Lower leg skin (tissue), 4 donors: ENCODE results near the gene RAPGEF4. TPM values are rescaled to one million over a fixed set of nuclear protein-coding genes. Genes with fewer than 3 reads are reported as not detected.

Experiments
- DNase-seq, 2 donors: peaks; one replicate each; pipeline ENCODE4 v3.0.0-alpha.2; 2019; ENCODE audit warnings: low spot score in 2 of 2
- H3K4me3 ChIP-seq: fragments of 200-600 bp; sonication (generic); 2 replicates; pipeline ENCODE4 v1.5.1; 2017; ENCODE audit warnings: mild to moderate bottlenecking, low read depth; ENCODE audit not compliant: poor library complexity, severe bottlenecking
- CTCF ChIP-seq, 3 donors: fragments of 450-650 bp; IDR thresholded peaks; one replicate each; pipeline ENCODE4 v1.5.1; 2016; ENCODE audit warnings: antibody characterized with exemption in 3 of 3, mild to moderate bottlenecking in 3 of 3, moderate library complexity in 2 of 3
- POLR2A ChIP-seq, 2 donors: fragments of 450-650 bp; IDR thresholded peaks; one replicate each; pipeline ENCODE4 v1.6.1; 2016 to 2017; ENCODE audit warnings: antibody characterized with exemption in 2 of 2, mild to moderate bottlenecking in 1 of 2, moderate library complexity in 1 of 2
- WGBS, 2 donors: methylation state at CpG; one replicate each; pipeline ENCODE4 v1.1.5; 2018; 5-methylcytosine and 5-hydroxymethylcytosine counted together
- intact Hi-C: fragments of 100-400 bp; cut with DNase I; formaldehyde crosslinking; loops from one replicate; pipeline ENCODE4 v1.15.0; 2023; ENCODE audit warnings: low total_unique reads
- total RNA-seq, 4 donors: library from RNA; depleted of rRNA; stranded (reverse); fragments of >200 nt; gene quantifications; one replicate each; pipeline ENCODE4 v1.1.0, GENCODE V29; 2016

Gene RAPGEF4
- total RNA-seq, 4 donors from 2014 or later, result 15.5 to 25.8 (median 25.0) TPM

- no peak overlapping the region for H3K4me3 ChIP-seq
- WGBS, 2 donors, result 80 to 82% methylated on average over 6 of the region's 6 CpGs
- no peak for DNase-seq
- intact Hi-C loops, result no loop called here
- TF ChIP-seq POLR2A (IDR thresholded peaks at IDR 0.05) (no peak), CTCF (IDR thresholded peaks at IDR 0.05) (no peak)
Measured at GRCh38 chr2:172834881-172835280, 99.2 kb downstream of the RAPGEF4 start.

- TF ChIP-seq CTCF (IDR thresholded peaks at IDR 0.05) (no peak), POLR2A (IDR thresholded peaks at IDR 0.05) (no peak)
- 42 to 55% methylated on average over 6 of the region's 6 CpGs for WGBS, 2 donors
- intact Hi-C loops, result no loop called here
Measured at GRCh38 chr2:172836347-172836821, 100.7 kb downstream of the RAPGEF4 start.

GRCh38 chr2:172836827-172837226, 101.2 kb downstream of the RAPGEF4 start:
- no peak overlapping the region for H3K4me3 ChIP-seq
- no peak for TF ChIP-seq POLR2A (IDR thresholded peaks at IDR 0.05)
- no peak for TF ChIP-seq CTCF (IDR thresholded peaks at IDR 0.05)
- DNase-seq, result no peak
- intact Hi-C loops, result no loop called here

More at GRCh38 chr2:172836347-172836821, 100.7 kb downstream of the RAPGEF4 start:
- peak in 1 of 2 donors; percentile 65 for DNase-seq
- H3K4me3 ChIP-seq, result no peak overlapping the region

GRCh38 chr2:172839446-172839845, 103.8 kb downstream of the RAPGEF4 start:
- 88 to 89% methylated on average over 2 of the region's 2 CpGs for WGBS, 2 donors
- intact Hi-C loops, result no loop called here
- no peak for TF ChIP-seq POLR2A (IDR thresholded peaks at IDR 0.05)
- TF ChIP-seq CTCF (IDR thresholded peaks at IDR 0.05), result no peak
- no peak for DNase-seq
- no peak overlapping the region for H3K4me3 ChIP-seq

- intact Hi-C loops, result no loop called here
- no peak for DNase-seq
- no peak overlapping the region for H3K4me3 ChIP-seq
- 59 to 68% methylated on average over 5 of the region's 5 CpGs for WGBS, 2 donors
- TF ChIP-seq CTCF (IDR thresholded peaks at IDR 0.05) (no peak), POLR2A (IDR thresholded peaks at IDR 0.05) (no peak)
Measured at GRCh38 chr2:172842511-172843265, 107.0 kb downstream of the RAPGEF4 start.

- intact Hi-C loops, result no loop called here
- DNase-seq, result no peak
- no peak overlapping the region for H3K4me3 ChIP-seq
- no peak for TF ChIP-seq POLR2A (IDR thresholded peaks at IDR 0.05)
- TF ChIP-seq CTCF (IDR thresholded peaks at IDR 0.05), result no peak
- 64 to 65% methylated on average over 1 of the region's 1 CpG for WGBS, 2 donors
Measured at GRCh38 chr2:172843266-172843582, 107.6 kb downstream of the RAPGEF4 start.
